Smooth muscle cell (in vitro differentiated cells): ENCODE data around the gene DICER1. TPM values are rescaled to one million over a fixed set of nuclear protein-coding genes. Genes with fewer than 3 reads are reported as not detected.

Source experiments
- DNase-seq: peaks from one replicate; lab custom pipeline; 2025; ENCODE audit not compliant: unreplicated experiment; lab: John Stamatoyannopoulos, UW
- H2AFZ ChIP-seq: fragments of 200-600 bp; sonication (generic); 2 replicates; pipeline ENCODE4 v1.6.0; 2016; ENCODE audit warnings: antibody characterized with exemption, low read depth, mild to moderate bottlenecking
- H3F3A ChIP-seq: fragments of 200-600 bp; sonication (generic); 2 replicates; pipeline ENCODE4 v1.6.0; 2017; ENCODE audit warnings: antibody characterized with exemption, low read depth
- H3K27ac ChIP-seq: fragments of 200-600 bp; sonication (generic); 2 replicates; pipeline ENCODE4 v1.5.1; 2016; ENCODE audit warnings: low read depth, mild to moderate bottlenecking
- H3K27me3 ChIP-seq: fragments of 200-600 bp; sonication (generic); 2 replicates; pipeline ENCODE4 v1.6.1; 2016; ENCODE audit warnings: low read depth, mild to moderate bottlenecking
- H3K36me3 ChIP-seq: fragments of 200-600 bp; sonication (generic); 2 replicates; pipeline ENCODE4 v1.5.1; 2016; ENCODE audit warnings: low read depth
- H3K4me1 ChIP-seq: fragments of 200-600 bp; sonication (generic); 2 replicates; pipeline ENCODE4 v1.5.1; 2016; ENCODE audit warnings: low read depth
- H3K4me2 ChIP-seq: fragments of 200-600 bp; sonication (generic); 2 replicates; pipeline ENCODE4 v1.6.0; 2016; ENCODE audit warnings: mild to moderate bottlenecking
- H3K4me3 ChIP-seq: fragments of 200-600 bp; sonication (generic); 2 replicates; pipeline ENCODE4 v1.5.1; 2016; ENCODE audit warnings: mild to moderate bottlenecking
- H3K79me2 ChIP-seq: fragments of 200-600 bp; sonication (generic); 2 replicates; pipeline ENCODE4 v1.6.0; 2016; ENCODE audit warnings: low read depth, mild to moderate bottlenecking
- H3K9ac ChIP-seq: fragments of 200-600 bp; sonication (generic); 2 replicates; pipeline ENCODE4 v1.6.0; 2016; ENCODE audit warnings: low read depth
- H3K9me3 ChIP-seq: fragments of 200-600 bp; sonication (generic); replicated peaks from 2 replicates; pipeline ENCODE4 v1.5.1; 2016; ENCODE audit warnings: low read depth
- H4K20me1 ChIP-seq: fragments of 200-600 bp; sonication (generic); 2 replicates; pipeline ENCODE4 v1.6.0; 2016; ENCODE audit warnings: low read depth
- WGBS: methylation state at CpG from one replicate; pipeline ENCODE4 v1.1.7; 2016; ENCODE audit warnings: low lambda C conversion rate; 5-methylcytosine and 5-hydroxymethylcytosine counted together
- polyA plus RNA-seq: library from polyadenylated mRNA; unstranded; fragments of >200 nt; fragmentation: Nextera tagmentation; extraction: Ambion mirVana; gene quantifications from 2 replicates; pipeline ENCODE4 v1.2.1, GENCODE V29; 2016
- total RNA-seq: library from RNA; depleted of rRNA; stranded (reverse); fragments of >200 nt; gene quantifications from 2 replicates; pipeline ENCODE4 v1.2.3, GENCODE V29; 2014
- TF ChIP-seq, protein P1 (sequence below): fragments of 200-600 bp; sonication (generic); IDR thresholded peaks from 2 replicates; pipeline ENCODE4 v1.5.1; 2017; ENCODE audit warnings: borderline replicate concordance, mild to moderate bottlenecking, antibody characterized with exemption; ENCODE audit not compliant: insufficient read depth, poor library complexity, severe bottlenecking

Gene DICER1
- total and polyA plus RNA-seq, 2 experiments from 2014 or later, result 17.3 to 67.5 TPM

DNA sequence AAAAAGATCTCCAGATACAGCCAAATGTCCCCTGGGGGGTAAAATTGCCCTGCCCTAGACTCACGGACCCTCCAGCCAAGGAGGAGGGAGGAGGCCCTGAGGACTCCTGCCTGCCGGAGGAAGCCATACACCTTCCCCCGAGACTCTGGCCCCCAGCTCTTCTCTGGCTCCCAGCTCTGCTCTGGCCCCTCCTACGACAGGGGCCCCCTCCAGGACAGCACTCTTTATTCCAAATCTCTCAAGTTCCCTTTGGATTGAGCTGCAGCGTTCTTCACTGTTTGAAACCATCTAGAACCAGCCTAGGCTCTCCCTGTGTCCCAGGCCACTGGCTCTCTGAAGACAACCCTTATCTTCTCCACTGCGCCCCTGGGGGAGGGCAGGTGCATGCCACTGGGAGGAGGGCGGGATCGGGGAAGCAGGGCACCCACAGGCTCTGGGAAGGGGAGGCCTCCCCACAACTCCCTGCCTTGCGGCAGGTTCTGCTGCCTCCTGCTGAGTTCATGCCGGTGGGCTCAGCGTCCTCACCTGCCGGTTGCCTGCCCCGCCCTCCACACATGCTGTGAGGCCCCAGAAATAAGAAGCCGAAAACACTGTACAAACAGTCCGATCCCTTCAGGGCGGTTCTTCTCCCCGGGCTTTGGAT, 112.7 kb downstream of the DICER1 start:
- no peaks in the 10 kb centered on the region for H4K20me1 ChIP-seq
- no peak overlapping the region for H3K4me2 ChIP-seq
- no peak for DNase-seq
- H3K27me3 ChIP-seq, result peaks cover 5% of the 10 kb centered on the region
- no peak overlapping the region for H3K4me3 ChIP-seq
- no peaks in the 10 kb centered on the region for H3K36me3 ChIP-seq
- H3K4me1 ChIP-seq, result no peaks in the 10 kb centered on the region
- TF ChIP-seq, protein P1, sequence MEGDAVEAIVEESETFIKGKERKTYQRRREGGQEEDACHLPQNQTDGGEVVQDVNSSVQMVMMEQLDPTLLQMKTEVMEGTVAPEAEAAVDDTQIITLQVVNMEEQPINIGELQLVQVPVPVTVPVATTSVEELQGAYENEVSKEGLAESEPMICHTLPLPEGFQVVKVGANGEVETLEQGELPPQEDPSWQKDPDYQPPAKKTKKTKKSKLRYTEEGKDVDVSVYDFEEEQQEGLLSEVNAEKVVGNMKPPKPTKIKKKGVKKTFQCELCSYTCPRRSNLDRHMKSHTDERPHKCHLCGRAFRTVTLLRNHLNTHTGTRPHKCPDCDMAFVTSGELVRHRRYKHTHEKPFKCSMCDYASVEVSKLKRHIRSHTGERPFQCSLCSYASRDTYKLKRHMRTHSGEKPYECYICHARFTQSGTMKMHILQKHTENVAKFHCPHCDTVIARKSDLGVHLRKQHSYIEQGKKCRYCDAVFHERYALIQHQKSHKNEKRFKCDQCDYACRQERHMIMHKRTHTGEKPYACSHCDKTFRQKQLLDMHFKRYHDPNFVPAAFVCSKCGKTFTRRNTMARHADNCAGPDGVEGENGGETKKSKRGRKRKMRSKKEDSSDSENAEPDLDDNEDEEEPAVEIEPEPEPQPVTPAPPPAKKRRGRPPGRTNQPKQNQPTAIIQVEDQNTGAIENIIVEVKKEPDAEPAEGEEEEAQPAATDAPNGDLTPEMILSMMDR, result no peak
- H3K9ac ChIP-seq, result no peak overlapping the region
- no peak overlapping the region for H2AFZ ChIP-seq
- no peaks in the 10 kb centered on the region for H3K9me3 ChIP-seq
- 88% methylated on average over 17 of the region's 17 CpGs for WGBS
- H3K79me2 ChIP-seq, result no peaks in the 10 kb centered on the region
- no peaks in the 10 kb centered on the region for H3F3A ChIP-seq
- H3K27ac ChIP-seq, result no peak overlapping the region

DNA sequence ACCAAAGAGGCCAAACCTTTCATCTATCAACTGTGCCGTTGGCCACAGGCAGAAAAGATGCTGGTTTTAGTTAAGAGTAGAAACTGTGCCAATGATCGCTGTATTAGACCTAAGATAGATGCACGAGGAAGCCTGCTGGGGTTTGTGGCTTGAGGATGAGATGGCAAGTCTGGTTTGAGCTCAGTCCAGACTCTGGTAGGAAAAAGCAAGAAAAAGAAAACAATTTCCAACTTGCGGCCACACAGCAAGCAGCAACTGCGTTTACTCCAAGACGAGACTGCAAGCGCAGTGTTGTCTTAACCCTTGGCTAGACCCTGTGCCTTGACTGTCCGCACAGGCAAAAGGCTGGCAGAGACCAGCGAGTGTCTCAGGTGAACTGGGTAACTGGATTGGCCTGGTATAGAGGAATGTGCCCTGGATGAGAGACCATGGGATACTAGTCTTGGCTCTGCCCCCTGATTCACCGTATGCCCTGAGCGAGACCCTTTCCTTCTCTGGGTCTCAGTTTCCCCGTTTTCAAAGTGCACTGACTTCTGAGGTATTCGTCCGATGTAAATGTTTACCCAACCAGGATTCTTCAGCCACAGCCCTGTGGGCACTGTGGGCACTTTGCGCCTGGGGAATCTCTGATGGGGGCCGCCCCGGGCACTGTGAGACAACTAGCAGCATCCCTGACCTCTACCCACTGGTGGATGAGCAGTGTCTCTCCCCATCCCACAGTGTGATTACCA, 113.4 kb downstream of the DICER1 start:
- Histone ChIP-seq H3K4me3 (no peak overlapping the region), H3K27me3 (no peaks in the 10 kb centered on the region), H3K36me3 (no peaks in the 10 kb centered on the region), H3K9ac (no peak overlapping the region), H4K20me1 (no peaks in the 10 kb centered on the region), H3K9me3 (no peaks in the 10 kb centered on the region), H3K4me1 (no peaks in the 10 kb centered on the region), H3K27ac (no peak overlapping the region), H3F3A (no peaks in the 10 kb centered on the region), H3K79me2 (no peaks in the 10 kb centered on the region), H3K4me2 (no peak overlapping the region), H2AFZ (no peak overlapping the region)
- DNase-seq, result no peak
- 91% methylated on average over 17 of the region's 17 CpGs for WGBS
- TF ChIP-seq, protein P1, result no peak

DNA sequence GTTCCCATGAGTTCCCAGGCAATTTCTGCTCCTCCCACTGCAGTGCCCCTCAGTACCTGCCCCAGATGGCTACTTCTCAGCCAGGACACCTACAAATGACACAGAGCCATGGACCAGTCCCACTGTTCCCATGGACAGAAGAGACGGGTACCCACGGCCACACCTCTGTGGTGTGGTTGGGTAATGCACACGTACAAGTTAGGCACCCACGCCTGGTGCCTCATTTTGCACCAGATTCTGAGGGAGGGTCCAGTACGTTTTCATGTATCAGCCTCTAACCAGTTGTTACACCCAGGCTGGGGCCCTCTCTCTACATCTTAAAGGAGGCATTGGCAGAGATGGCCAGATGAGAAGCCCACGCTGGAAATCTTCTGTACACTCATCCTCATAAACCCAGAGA, 114.0 kb downstream of the DICER1 start:
- TF ChIP-seq, protein P1, result no peak
- H3K4me3 ChIP-seq, result no peak overlapping the region
- no peaks in the 10 kb centered on the region for H3F3A ChIP-seq
- no peak overlapping the region for H3K27ac ChIP-seq
- no peaks in the 10 kb centered on the region for H4K20me1 ChIP-seq
- H3K9ac ChIP-seq, result no peak overlapping the region
- H3K27me3 ChIP-seq, result no peaks in the 10 kb centered on the region
- DNase-seq, result no peak
- 92% methylated on average over 6 of the region's 6 CpGs for WGBS
- no peak overlapping the region for H3K4me2 ChIP-seq
- H3K36me3 ChIP-seq, result no peaks in the 10 kb centered on the region
- no peak overlapping the region for H2AFZ ChIP-seq
- no peaks in the 10 kb centered on the region for H3K4me1 ChIP-seq
- H3K9me3 ChIP-seq, result no peaks in the 10 kb centered on the region
- no peaks in the 10 kb centered on the region for H3K79me2 ChIP-seq
